Measurements from ENCODE around the gene SELENOS.

GRCh38 chr15:101256757-101257156, 20.5 kb downstream of the SELENOS start:
- TF ChIP-seq ZBTB2 (IDR thresholded peaks at IDR 0.05) (no peak), POLR2A (conservative IDR thresholded peaks at IDR 0.05) (no peak), LEF1 (IDR thresholded peaks at IDR 0.05) (no peak), EZH2 (IDR thresholded peaks at IDR 0.05; ENCODE audit: borderline replicate concordance, low read depth, low read length) (no peak)

All from K562 (cell line).